ENCODE data around the gene BTNL8.

DNA sequence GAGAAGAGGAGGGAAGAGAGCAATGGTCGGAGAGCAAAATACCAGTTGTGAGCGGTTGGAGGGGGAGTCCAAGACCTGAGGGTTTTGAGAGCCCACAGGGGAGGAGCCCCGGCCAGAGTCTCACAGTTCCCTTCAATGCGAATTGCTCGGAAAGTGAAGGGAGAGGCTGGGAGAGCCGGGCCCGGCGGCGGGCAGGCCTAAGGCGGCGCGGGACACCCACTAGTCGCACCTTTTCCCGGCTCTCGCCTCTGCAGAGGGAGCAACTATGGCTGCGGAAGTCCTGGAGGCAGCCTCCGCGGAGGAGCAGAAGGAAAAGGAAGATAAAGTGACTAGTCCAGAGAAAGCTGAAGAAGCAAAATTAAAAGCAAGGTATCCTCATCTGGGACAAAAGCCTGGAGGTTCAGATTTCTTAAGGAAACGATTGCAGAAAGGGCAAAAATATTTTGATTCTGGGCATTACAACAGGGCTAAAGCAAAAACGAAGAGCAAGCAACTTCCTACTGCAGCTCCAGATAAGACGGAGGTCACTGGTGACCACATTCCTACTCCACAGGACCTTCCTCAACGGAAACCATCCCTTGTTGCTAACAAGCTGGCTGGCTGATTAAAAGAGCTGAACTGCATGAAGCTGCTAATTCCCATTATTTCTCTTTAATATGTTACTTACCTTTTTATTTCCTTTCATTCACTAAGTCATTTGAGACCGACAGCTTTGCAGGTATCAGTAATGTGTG lies 83.2 kb downstream of the BTNL8 start:
- TF ChIP-seq, protein P1, sequence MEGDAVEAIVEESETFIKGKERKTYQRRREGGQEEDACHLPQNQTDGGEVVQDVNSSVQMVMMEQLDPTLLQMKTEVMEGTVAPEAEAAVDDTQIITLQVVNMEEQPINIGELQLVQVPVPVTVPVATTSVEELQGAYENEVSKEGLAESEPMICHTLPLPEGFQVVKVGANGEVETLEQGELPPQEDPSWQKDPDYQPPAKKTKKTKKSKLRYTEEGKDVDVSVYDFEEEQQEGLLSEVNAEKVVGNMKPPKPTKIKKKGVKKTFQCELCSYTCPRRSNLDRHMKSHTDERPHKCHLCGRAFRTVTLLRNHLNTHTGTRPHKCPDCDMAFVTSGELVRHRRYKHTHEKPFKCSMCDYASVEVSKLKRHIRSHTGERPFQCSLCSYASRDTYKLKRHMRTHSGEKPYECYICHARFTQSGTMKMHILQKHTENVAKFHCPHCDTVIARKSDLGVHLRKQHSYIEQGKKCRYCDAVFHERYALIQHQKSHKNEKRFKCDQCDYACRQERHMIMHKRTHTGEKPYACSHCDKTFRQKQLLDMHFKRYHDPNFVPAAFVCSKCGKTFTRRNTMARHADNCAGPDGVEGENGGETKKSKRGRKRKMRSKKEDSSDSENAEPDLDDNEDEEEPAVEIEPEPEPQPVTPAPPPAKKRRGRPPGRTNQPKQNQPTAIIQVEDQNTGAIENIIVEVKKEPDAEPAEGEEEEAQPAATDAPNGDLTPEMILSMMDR (IDR thresholded peaks at IDR 0.05) = no peak
- no peak for TF ChIP-seq POLR2A (IDR thresholded peaks at IDR 0.05)

Measured in tibial nerve (tissue), 3 donors.